SK-N-SH treated with all-trans-retinoic acid at 6 μM for 48 hours (cell line): Measurements from ENCODE around the gene APOL2.

Experiments
- GLIS3 ChIP-seq: fragments of 250-450 bp; sonication (Bioruptor Pico); IDR thresholded peaks from 2 replicates; pipeline ENCODE4 v1.5.0; 2020; ENCODE audit warnings: mild to moderate bottlenecking, moderate library complexity
- OSR1 ChIP-seq: fragments of 250-450 bp; sonication (Bioruptor Pico); IDR thresholded peaks from 2 replicates; pipeline ENCODE4 v1.8.0; 2022; ENCODE audit warnings: moderate library complexity, mild to moderate bottlenecking, inconsistent platforms
- TOX ChIP-seq: fragments of 250-450 bp; sonication (Bioruptor Pico); IDR thresholded peaks from 2 replicates; pipeline ENCODE4 v1.8.0; 2021; ENCODE audit warnings: mild to moderate bottlenecking, moderate library complexity, borderline replicate concordance
- ZNF8 ChIP-seq: fragments of 450-650 bp; formaldehyde crosslinking; IDR thresholded peaks from 2 replicates; pipeline ENCODE4 v1.5.0; 2020; ENCODE audit warnings: mild to moderate bottlenecking, moderate library complexity
- TF ChIP-seq, protein P1 (sequence below): fragments of 250-450 bp; sonication (Bioruptor Pico); IDR thresholded peaks from 2 replicates; pipeline ENCODE4 v1.8.0; 2020; ENCODE audit warnings: mild to moderate bottlenecking, moderate library complexity, borderline replicate concordance

DNA sequence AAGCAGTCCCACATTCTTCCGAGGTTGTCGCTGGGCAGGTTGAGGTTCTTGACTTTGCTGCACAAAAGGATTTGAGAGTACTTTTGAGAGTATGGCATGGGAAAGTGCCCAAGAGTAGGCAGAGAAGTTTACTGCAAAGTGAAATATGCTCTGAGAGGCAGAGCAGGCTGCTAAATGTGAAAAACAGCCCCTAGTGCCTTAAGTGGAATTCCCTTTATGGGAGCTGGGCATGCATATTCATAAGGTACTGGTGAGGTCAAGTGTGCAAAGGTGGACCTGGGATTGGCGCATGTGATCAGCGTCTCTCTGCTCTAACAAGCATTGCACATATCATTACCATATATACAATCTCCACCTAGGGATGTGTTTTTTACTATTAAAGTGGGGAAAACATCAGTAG lies 25.7 kb downstream of the APOL2 start:
- no peak for TF ChIP-seq TOX (CRISPR knock-in tag)
- TF ChIP-seq ZNF8 (CRISPR knock-in tag): no peak
- no peak for TF ChIP-seq OSR1 (CRISPR knock-in tag)
- TF ChIP-seq, protein P1, sequence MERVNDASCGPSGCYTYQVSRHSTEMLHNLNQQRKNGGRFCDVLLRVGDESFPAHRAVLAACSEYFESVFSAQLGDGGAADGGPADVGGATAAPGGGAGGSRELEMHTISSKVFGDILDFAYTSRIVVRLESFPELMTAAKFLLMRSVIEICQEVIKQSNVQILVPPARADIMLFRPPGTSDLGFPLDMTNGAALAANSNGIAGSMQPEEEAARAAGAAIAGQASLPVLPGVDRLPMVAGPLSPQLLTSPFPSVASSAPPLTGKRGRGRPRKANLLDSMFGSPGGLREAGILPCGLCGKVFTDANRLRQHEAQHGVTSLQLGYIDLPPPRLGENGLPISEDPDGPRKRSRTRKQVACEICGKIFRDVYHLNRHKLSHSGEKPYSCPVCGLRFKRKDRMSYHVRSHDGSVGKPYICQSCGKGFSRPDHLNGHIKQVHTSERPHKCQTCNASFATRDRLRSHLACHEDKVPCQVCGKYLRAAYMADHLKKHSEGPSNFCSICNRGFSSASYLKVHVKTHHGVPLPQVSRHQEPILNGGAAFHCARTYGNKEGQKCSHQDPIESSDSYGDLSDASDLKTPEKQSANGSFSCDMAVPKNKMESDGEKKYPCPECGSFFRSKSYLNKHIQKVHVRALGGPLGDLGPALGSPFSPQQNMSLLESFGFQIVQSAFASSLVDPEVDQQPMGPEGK (CRISPR knock-in tag): no peak
- TF ChIP-seq GLIS3 (CRISPR knock-in tag): no peak
